GM18502 (cell line): Measurements from ENCODE around the gene ANKMY1.

Experiments
- ATAC-seq: cut with Tn5 transposase; IDR thresholded peaks from one replicate; pipeline ENCODE4 v1.9.1; 2021; ENCODE audit warnings: mild to moderate bottlenecking; ENCODE audit not compliant: unreplicated experiment, poor library complexity

The ANKMY1 gene

DNA sequence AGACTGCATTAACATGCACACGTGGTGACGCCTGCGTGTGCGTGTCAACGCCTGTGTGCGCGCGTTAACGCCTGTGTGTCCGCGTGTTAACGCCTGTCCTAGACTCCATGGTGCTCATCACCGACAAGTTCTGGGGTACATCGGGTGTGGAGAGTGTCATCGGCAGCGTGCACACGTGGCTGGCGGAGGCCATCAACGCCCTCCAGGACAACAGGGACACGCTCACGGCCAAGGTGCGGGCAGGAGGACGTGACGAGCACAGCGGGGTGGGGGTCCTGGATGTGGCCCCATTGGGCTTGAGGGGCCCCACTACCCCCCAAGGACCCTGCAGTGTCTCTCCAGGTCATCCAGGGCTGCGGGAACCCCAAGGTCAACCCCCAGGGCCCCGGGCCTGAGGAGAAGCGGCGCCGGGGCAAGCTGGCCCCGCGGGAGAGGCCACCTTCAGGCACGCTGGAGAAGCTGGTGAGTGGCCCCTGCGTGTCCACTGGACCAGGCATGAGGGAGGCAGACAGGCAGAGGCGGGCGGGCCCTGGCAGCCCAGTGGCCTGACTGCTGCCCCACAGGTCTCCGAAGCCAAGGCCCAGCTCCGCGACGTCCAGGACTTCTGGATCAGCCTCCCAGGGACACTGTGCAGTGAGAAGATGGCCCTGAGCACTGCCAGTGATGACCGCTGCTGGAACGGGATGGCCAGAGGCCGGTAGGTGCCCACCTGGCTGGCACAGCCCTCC is 93.1 kb downstream of the ANKMY1 start:
- ATAC-seq: no peak

DNA sequence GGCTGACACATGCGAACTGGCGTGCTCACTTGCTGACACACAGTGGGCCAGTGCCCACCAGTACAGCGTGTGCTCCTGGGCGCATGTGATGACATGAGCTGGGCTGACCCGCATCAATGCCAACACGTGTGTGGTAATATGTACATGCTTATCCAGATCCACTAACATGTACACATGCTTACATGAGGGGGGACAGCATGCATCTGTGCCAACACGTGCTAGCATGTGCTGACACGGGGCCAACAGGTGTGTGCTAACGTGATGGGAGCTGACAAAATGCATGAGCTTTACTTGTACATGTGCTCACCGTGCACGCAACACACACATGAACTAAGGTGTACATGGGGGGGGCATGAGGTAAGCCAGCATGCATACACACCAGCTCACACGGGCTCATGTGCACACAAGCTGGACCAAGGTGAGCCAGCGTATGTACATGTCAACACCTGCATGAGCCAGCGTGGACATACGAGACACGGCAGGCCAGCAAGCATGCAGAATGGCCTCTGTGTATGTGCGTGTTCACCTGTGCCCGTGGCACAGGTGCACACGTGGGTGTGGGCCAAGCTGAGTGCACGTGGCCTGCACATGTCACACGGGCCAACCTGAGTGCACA is 93.8 kb downstream of the ANKMY1 start:
- ATAC-seq: no peak

DNA sequence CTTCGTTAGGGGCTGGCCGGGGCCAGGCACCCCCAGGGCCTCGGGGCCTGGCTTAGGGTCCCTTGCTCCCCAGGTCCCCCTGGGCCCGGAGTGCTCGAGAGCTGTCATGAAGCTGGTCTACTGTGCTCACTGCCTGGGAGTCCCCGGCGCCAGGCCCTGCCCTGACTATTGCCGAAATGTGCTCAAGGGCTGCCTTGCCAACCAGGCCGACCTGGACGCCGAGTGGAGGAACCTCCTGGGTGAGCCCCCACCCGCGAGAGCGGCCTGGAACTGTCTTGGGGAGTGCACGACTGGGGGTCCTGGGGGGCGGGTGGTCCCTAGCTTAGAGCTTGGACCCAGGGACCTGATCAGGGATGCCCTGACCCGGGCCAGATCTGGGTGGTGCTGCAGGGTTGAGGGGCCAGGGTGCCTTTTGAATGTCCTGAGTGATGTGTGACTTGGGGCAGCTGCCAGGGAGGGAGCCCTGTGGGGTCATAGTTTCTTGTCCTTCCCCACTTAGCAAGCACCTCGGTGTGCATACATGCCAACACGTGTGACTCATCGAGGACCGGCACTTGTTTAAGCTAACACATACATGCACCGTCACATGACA is 94.4 kb downstream of the ANKMY1 start:
- no peak for ATAC-seq

DNA sequence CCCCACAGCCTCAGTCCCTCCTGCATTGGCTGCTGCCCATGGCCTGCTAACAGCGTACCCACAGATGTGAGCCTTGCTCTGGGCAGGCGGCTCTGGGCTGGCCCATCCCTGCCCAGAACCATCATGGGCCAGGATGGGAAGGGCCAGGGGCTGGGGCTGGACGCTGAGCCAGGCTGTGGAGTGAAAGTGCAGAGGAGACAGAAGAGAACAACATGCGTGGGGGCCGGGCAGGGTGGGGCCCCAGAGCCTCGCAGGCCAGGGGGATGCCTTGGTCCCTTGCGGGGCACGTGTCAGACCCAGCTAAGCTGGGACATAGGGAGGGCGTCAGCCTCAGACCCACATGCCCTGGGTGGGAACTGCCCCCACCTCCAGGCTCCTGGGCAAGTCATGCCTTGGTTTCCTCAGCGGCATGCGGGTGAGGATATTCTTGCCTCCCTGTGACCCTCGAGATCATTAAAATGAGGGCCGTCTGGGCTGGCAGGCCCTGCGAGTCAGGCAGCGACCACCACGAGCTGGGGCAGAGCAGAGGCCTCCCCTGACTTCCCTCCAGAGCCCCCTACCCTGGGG is 95.0 kb downstream of the ANKMY1 start:
- ATAC-seq: no peak

DNA sequence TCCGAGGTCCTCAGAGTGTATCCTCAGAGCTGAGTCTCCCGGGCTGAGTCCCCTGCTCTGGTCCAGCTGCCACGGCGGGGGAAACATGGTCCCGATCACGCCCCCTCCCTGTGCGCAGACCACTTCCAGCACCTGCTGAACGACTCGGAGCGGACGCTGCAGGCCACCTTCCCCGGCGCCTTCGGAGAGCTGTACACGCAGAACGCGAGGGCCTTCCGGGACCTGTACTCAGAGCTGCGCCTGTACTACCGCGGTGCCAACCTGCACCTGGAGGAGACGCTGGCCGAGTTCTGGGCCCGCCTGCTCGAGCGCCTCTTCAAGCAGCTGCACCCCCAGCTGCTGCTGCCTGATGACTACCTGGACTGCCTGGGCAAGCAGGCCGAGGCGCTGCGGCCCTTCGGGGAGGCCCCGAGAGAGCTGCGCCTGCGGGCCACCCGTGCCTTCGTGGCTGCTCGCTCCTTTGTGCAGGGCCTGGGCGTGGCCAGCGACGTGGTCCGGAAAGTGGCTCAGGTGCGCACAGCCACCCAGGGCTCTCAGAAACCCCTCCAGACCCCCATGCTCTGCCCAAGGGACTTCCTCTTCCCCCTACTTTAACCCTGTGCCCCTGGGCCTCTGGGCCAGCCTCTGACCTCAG is 95.6 kb downstream of the ANKMY1 start:
- no peak for ATAC-seq

DNA sequence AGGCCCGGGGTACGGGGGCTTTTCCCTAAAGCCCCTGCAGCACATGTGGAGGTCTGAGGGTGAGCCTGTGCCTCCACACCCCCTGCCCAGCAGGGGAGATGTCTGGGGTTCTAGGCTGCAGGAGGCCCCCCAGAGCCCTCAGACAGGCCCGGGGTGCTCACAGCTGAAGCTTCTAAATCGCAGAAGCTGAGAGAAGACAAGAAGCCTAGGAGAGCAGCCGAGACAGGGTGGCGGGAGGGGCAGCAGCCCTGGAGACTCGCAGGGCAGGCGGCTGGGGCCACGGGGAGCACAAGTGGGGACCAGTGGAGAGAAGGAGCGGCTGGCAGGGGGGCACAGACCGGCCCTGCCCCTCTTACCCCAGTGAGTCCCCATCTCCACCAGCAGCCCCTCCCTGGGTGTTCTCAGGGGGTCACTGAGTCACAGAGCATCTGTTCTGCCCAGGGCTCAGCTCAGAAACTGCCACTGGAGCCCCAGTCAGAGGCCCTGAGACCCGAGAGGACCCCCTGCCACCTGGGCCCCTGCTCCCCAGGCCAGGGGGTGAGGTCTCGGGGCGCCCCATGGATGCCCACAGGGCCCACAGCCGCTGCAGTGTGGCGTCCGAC is 96.2 kb downstream of the ANKMY1 start:
- ATAC-seq: no peak

DNA sequence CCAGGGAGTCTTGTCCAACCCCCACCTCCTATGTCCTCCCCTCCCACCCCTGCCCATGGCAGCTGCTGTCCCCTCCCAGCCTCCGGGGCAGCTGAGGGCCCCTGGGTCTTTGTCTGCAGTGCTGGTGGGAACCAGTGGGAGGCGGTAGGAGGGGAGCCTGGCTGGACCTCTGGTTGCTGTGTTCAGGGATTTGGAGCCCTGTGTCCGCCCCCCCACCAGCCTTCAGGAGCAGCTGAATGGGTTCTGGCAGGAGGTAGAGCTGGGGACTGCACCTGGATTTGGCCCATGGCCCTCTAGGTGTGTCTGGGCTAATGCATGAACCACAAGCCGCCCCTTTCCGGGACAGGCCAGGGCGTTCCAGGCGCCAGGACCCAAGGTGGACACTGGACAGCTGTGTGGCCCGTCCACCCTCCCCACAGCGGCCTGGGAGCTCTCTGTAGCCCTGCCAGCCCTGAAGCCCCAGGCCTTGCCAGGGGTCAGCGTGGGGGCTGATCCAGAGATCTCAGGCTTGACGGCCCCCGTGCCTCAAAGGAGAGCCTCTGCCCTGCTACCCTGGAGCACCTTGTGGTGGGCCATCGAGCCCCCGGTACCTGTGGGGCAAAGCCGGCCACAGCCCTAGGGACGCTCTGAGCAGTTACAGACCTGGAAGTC is 96.9 kb downstream of the ANKMY1 start:
- ATAC-seq: no peak

DNA sequence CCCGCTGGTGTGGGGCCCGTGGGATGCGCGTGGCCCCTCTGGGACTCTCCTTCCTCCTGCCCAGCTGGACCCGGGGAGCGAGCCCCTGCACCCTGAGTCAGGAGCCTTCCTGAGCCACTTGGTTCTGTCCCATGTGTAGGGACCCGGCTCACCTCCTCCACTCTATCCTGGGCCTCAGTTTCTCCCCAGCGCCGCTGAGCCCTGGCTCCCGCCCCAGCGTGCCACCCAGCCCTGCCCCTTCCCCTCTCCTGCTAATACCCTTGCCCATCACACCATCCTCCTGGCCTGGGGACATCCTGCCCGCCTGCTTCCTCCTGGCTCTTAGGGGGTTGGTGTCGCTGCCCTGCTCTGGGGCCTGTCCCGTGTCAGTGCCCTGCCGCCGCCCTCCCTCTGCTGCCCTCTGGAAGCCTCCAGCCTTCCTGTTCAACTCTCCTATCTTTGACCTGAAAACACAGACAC is 97.5 kb downstream of the ANKMY1 start:
- no peak for ATAC-seq

DNA sequence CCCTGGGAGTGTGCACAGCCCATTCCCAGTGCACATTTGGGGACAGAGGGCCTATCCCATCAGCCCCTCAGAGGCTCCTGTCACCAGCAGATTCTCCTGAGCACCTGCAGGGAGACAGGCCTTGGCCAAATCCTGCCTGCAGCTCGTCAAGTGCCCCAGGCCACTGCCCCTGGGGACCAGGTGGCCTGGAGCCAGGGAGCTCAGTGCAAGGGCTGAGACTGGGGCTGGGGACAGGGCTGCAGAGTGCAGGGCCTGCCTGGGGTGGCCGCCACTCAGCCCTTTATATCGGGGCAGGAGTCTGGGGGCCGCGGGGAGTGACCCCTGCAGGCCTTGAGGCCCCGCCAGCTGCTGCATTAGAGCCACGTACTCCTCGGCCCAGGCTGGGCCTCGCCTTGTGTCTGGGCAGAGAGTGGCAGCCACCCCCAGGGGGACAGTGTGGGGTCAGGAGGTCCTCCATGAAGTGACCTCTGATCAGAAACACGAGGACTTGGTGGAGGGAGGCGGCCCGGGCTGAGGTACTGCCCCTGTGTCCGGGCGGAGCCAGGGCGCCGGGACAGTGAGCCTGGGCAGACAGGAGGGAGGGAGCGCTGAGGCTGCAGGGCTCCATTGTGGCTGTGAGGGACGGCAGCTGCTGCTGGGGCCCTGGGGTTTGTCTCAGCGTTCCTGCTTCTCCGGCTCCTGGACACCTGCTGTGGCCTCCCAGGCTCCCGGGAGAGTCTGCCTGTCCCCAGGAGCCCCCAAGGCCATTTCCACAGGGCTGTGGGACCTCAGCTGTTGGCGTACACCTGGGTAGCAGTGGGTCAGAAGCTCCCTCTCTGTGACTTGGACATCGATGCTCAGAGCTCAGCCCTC is 98.2 kb downstream of the ANKMY1 start:
- no peak for ATAC-seq

DNA sequence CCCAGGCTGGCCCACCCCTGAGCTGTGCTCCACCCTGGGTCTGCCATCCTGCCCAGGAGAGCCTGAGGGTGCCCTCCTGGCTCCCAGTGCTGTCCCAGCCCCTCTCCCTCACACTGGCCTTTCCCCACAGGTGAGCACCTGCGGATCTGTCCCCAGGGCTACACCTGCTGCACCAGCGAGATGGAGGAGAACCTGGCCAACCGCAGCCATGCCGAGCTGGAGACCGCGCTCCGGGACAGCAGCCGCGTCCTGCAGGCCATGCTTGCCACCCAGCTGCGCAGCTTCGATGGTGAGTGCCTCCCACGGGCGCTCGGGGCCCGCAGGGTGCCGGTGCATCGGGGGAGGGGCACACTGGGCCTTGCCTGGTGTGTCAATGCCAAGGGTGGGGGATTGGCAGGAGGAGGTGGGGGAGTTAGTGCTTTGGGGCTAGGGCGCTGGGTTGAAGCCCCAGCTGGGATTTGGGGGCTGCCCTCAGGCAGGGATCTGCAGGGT is 98.8 kb downstream of the ANKMY1 start:
- ATAC-seq: no peak

DNA sequence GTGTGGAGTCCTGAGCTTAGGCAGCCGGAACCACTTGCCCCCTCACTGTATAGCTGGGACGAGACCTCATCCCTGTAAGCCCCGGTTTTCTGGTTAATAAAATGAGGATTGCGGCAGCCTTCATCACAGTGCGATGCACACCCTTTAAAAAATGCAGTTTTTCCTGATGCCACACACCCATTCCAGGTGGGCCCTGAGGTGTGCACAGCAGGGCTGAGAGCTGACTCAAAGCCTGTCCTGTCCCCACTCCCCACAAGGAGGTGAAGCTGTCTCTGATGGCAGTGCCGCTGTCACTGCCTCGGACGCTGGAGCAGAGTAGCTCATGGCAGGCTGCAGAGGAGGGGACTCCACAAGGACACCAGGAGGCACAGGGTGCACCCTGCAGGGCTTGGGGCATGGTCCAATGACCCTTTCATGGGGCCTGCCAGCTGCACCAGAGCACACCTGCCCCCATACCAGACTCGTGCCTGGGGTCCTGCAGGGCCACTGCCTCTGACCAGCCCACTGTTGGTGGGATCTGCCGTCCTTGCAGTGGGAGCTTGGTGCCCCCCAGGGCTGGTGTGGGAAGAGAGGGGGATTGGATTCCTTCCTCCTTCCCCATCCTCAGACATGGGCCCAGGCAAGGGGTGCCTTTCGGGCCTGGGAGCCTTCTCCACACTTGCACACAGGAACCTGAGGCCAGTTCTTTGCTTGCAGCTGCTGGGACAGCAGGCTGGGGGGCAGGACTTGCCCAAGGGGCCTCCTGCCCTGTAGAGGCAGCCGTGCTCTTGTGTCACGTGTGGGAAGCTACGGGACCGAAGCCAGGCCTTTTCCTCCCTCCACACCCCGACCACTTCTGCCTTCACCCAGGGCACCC is 99.5 kb downstream of the ANKMY1 start:
- no peak for ATAC-seq

DNA sequence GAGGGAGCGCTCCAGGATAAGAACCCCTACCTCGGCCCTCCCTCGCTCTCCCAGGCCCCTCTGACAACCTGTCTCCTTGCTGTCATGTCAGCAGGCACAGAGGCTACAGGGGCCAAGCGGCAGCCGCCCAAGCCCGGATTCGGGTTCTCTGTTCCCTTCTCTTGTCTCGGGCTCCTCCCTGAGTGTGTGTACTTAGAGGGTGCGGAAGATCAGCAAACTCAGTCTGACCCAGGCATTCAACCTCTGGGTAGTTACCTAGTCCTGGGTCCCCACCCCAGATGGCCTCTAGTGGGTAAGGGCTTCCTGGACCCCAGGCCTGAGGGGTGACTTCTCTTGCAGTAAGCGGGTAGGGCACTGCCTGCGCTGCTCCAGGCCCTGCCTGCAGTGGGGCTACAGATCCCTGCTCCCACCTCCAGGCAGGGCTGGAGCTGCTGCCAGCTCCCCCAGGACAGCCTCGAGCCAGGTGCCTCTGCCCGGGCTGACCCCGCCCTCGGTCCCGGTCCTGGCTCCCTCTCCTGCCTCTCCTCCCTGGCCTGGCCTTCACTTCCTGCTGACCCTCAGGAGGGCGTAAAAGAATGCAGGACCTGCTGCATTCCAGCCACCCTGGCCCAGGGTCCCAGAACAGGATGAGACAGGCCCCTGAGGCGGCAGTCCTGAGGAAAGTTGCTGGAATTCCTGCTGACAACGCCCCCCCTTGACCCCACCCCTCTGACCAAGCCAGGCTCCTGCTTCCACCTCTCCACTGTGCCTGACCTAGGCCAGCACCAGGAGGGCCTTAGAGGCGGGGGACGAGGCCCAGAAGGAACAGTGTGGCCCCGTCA is 100.4 kb downstream of the ANKMY1 start:
- no peak for ATAC-seq

DNA sequence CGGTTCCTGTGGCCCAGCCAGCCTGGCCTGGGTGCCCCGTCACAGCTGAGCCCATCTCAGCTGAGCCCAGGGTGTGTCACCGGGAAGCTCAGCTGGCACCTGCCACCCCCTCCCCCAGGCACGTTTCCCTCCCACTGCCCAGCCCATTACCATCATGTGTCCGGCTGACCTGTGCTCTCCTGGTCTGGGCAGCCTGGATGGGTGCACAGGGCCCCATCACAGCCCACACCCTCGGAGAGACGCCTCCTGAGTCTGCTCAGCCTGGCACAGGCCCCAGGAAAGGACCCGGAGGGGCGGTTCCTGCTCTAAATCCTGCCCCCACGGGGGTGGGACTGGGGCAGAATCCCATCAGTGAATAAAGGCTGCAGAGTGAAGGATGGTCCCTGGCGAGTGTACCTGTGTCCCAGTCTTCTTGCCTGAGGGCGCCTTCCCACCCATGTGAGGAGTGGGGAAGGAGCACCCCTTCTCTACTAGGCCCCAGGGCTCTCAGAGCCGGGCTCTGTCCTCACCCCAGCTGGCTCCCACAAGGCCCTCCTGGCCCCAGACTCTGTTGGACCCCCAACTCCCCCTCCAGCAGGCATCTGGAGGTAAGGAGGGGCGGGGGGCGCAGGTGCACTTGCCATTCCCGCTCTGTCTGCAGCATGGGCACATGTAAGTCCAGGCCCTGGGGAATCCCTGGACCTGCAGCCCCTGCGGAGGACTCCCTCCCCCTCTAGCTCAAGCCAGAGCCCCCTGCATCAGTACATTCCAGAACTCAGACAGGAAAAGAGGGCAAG is 101.2 kb downstream of the ANKMY1 start:
- ATAC-seq: no peak

DNA sequence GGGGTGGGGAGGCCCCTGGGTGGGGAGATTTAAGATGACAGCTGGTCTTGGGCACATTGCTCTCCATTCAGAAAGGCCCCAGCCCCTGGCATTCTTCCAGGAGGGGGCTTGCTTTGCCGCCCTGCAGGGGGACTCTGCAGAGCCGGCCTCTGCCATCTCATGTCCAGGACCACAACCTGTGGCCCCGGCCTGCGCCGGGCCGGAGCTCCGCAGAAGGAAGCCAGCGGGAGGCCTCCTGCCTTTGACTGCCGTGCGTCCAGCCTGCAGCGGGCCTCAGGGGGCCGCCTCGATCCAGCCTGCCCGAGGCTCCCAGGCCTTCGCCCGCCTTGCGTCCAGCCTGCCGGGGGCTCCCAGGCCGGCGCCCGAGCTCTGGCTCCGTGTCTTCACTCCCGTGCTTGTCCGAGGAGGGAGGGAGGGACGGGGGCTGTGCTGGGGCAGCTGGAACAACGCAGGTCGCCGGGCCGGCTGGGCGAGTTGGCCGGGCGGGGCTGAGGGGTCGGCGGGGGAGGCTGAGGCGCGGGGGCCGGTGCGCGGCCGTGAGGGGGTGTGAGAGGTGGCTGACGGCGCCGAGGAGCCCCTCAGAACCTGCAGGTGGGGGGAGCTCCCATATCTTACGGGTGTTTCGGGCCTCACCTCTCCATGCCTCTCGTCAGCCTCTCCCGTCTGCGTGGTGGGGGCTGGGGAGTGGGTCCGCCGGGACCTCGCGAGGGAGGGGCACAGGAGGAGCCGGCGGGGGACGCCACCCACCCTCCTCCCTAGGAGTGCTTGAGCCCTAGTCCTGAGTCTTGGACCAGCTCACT is 101.9 kb downstream of the ANKMY1 start:
- no peak for ATAC-seq

DNA sequence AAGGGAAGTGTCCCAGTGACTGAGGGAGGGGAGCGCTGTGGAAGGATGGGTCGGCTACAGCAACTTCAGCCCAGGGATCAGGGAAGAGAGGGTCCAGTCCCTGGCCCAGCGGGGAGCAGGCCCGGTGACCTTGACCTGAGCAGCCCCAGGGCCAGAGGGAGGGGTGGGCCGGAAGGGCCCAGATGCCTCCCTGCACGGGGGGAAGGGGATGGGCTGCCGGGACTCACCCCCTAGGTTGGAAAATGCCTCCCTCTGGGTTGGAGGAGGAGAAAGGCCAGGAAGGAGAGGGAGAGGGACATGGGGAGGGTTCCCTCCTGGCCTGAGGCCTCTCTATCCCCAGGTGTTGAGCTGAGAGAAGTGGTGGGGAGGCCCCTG is 102.5 kb downstream of the ANKMY1 start:
- ATAC-seq: no peak
